ENCODE measurements around the gene EIF2A. TPM values are rescaled to one million over a fixed set of nuclear protein-coding genes. Genes with fewer than 3 reads are reported as not detected.

EIF2A gene
- total and polyA plus RNA-seq, 9 of the 15 experiments (the other 6 are each of a cell fraction or from before 2014, with no cell fraction given): 106 to 192 (median 168) TPM

DNA sequence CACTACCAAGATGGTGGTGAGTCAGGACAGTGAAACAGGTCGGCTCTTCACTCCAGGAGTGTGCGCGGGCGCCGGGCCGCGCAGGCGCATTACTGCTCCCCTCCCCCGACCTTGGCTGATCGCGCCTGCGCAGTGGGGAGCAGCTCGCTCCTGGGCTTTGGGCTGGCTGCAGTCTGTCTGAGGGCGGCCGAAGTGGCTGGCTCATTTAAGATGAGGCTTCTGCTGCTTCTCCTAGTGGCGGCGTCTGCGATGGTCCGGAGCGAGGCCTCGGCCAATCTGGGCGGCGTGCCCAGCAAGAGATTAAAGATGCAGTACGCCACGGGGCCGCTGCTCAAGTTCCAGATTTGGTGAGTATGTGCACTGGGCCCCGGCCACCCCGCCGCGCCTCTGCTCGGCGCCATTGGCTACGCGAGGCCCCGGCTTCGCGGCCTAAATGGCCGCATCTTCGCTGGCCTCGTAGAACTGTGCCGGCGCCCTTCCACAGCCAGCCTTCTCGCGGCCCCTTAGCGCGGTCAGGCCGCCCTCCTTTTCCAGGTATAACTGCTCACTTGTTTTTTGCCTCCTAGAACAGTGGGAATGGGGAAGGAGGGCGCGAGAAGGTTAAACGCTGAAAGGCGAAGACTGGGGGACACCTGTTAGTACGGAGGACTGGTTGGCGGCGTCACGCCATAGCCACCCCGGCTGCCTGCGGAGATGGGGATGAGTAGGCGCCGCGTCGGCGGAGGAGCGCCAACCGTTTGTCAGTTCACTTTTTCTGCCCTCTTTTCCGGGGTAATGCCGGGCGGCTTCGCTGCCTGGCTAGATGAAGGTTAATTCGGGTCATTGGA, 56.8 kb downstream of the EIF2A start, which contains the start of gene SELENOT (continued):
- TF ChIP-seq TAF9B (IDR thresholded peaks at IDR 0.05; ENCODE audit: partially characterized antibody) (peak; percentile 95), MBD2 (IDR thresholded peaks at IDR 0.05; ENCODE audit: borderline replicate concordance, low read depth) (peak; percentile 59; the same call in 1 of the 2 replicates), NBN (IDR thresholded peaks at IDR 0.05; ENCODE audit: low read depth) (peak; percentile 37; the same call in 1 of the 2 replicates), PHF20 (IDR thresholded peaks at IDR 0.05; ENCODE audit: partially characterized antibody) (no peak), SIN3A (IDR thresholded peaks at IDR 0.05; ENCODE audit: borderline replicate concordance in 2 of 2, control insufficient read depth in 1 of 2, low read depth in 2 of 2, low read length in 2 of 2) (peak in 1 of 2 experiments; percentile 47; a peak in 2 of 4 replicates), GATAD2B (IDR thresholded peaks at IDR 0.05; ENCODE audit: borderline replicate concordance) (no peak; the same call in 1 of the 2 replicates), FIP1L1 (IDR thresholded peaks at IDR 0.05; ENCODE audit: low read depth, low read length, poor library complexity, severe bottlenecking) (peak; percentile 96), ETV6 (IDR thresholded peaks at IDR 0.05; ENCODE audit: borderline replicate concordance in 1 of 2, low read depth in 2 of 2, low read length in 1 of 2) (no peak), ETV6 (CRISPR knock-in tag; IDR thresholded peaks at IDR 0.05; ENCODE audit: borderline replicate concordance) (peak; percentile 77; the same call in 1 of the 2 replicates), GABPB1 (CRISPR knock-in tag; IDR thresholded peaks at IDR 0.05) (peak; percentile 50; the same call in 1 of the 2 replicates), MTA3 (IDR thresholded peaks at IDR 0.05; ENCODE audit: borderline replicate concordance) (peak; percentile 74), MYNN (IDR thresholded peaks at IDR 0.05) (0 out of 2 replicates have a peak, but pooled peaks have one; percentile 30), MYNN (CRISPR knock-in tag; IDR thresholded peaks at IDR 0.05) (no peak), ZNF830 (CRISPR knock-in tag; IDR thresholded peaks at IDR 0.05) (no peak), HMGN3 (IDR thresholded peaks at IDR 0.05; ENCODE audit: borderline replicate concordance, extremely low read depth, insufficient read length, low read depth, low read length) (peak; percentile 76), NEUROD1 (IDR thresholded peaks at IDR 0.05; ENCODE audit: borderline replicate concordance, low read depth, low read length, partially characterized antibody) (no peak), ZNF431 (CRISPR knock-in tag; IDR thresholded peaks at IDR 0.05) (peak; percentile 69; the same call in 1 of the 2 replicates), TGIF2 (CRISPR knock-in tag; IDR thresholded peaks at IDR 0.05) (0 out of 2 replicates have a peak, but pooled peaks have one; percentile 91), VEZF1 (CRISPR knock-in tag; IDR thresholded peaks at IDR 0.05) (peak; percentile 44; the same call in 1 of the 2 replicates), YY1 (IDR thresholded peaks at IDR 0.05; ENCODE audit: borderline replicate concordance in 1 of 3, control insufficient read depth in 1 of 3, extremely low read depth in 1 of 3, insufficient read depth in 3 of 3, insufficient read length in 1 of 3, insufficient replicate concordance in 2 of 3, low read depth in 1 of 3, low read length in 2 of 3) (peak; percentile 52 to 90 (median 80))
- TF ChIP-seq, protein P1, sequence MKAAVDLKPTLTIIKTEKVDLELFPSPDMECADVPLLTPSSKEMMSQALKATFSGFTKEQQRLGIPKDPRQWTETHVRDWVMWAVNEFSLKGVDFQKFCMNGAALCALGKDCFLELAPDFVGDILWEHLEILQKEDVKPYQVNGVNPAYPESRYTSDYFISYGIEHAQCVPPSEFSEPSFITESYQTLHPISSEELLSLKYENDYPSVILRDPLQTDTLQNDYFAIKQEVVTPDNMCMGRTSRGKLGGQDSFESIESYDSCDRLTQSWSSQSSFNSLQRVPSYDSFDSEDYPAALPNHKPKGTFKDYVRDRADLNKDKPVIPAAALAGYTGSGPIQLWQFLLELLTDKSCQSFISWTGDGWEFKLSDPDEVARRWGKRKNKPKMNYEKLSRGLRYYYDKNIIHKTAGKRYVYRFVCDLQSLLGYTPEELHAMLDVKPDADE (conservative IDR thresholded peaks at IDR 0.05; ENCODE audit: control insufficient read depth, low read depth, low read length): peak; percentile 65
- TF ChIP-seq, protein P2, sequence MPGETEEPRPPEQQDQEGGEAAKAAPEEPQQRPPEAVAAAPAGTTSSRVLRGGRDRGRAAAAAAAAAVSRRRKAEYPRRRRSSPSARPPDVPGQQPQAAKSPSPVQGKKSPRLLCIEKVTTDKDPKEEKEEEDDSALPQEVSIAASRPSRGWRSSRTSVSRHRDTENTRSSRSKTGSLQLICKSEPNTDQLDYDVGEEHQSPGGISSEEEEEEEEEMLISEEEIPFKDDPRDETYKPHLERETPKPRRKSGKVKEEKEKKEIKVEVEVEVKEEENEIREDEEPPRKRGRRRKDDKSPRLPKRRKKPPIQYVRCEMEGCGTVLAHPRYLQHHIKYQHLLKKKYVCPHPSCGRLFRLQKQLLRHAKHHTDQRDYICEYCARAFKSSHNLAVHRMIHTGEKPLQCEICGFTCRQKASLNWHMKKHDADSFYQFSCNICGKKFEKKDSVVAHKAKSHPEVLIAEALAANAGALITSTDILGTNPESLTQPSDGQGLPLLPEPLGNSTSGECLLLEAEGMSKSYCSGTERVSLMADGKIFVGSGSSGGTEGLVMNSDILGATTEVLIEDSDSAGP (CRISPR knock-in tag; IDR thresholded peaks at IDR 0.05): peak; percentile 63; the same call in 1 of the 2 replicates
